Left lung (tissue), 10 donors: ENCODE measurements around the gene HLA-DRB5. TPM values are rescaled to one million over a fixed set of nuclear protein-coding genes. Genes with fewer than 3 reads are reported as not detected.
"Not testable (repeated sequence)": the region's sequence is repeated elsewhere in the genome, so short reads cannot be mapped to it uniquely, and the experiment has no call there.

Experiments used
- ATAC-seq: fragments of 200-7000 bp; cut with Tn5 transposase; one replicate; pipeline ENCODE4 v1.9.1; 2020; ENCODE audit warnings: moderate library complexity
- DNase-seq, 4 donors: peaks; one replicate each; pipeline ENCODE4 v3.0.0-alpha.2; 2013 to 2020
- H3K27ac ChIP-seq, 2 donors: fragments of 200-600 bp; sonication (generic) in 1 of 2; one replicate each; pipeline versions ENCODE4 v1.5.0 to v1.8.0; 2020 to 2021
- H3K27me3 ChIP-seq, 2 donors: fragments of 200-600 bp; sonication (generic) in 1 of 2; one replicate each; pipeline versions ENCODE4 v1.5.0 to v1.8.0; 2020 to 2021
- H3K36me3 ChIP-seq, 2 donors: fragments of 200-600 bp; sonication (generic) in 1 of 2; one replicate each; pipeline versions ENCODE4 v1.5.0 to v1.8.0; 2020 to 2021
- H3K4me1 ChIP-seq, 2 donors: fragments of 200-600 bp; one replicate each; pipeline ENCODE4 v1.8.0; 2021
- H3K4me3 ChIP-seq, 2 donors: fragments of 200-600 bp; sonication (generic) in 1 of 2; one replicate each; pipeline versions ENCODE4 v1.5.0 to v1.8.0; 2020 to 2021; ENCODE audit warnings: mild to moderate bottlenecking in 1 of 2
- H3K9me3 ChIP-seq, 2 donors: fragments of 200-600 bp; sonication (generic) in 1 of 2; one replicate each; pipeline versions ENCODE4 v1.5.0 to v1.8.0; 2020 to 2021
- intact Hi-C, 2 donors: fragments of 100-400 bp; cut with DNase I; formaldehyde crosslinking; loops; one replicate each; pipeline versions ENCODE4 v1.11.2 to v1.14.2; 2022
- polyA plus RNA-seq, 6 donors: library from polyadenylated mRNA; unstranded; fragments of 120-200 nt; gene quantifications; one replicate each; pipeline ENCODE4 v1.2.1, GENCODE V29; 2013; ENCODE audit not compliant: insufficient read length in 6 of 6
- total RNA-seq, 2 donors: library from RNA; stranded (reverse); fragmentation: NEBNext Ultra II Directional; extraction: Animal tissue kit (Norgen Biotek cat#: 25700); gene quantifications; one replicate each; pipeline ENCODE4 v1.2.1, GENCODE V29; 2021
- TF ChIP-seq, protein P1 (sequence below), 2 donors: fragments of 200-600 bp; sonication (generic) in 1 of 2; IDR thresholded peaks; one replicate each; pipeline versions ENCODE4 v1.5.0 to v1.8.0; 2021; ENCODE audit warnings: antibody characterized with exemption in 2 of 2
- donor health status: DM: no; HTN: yes; CAD: no.
- donor health status: DM: no; HTN: no; CAD: no.

Gene HLA-DRB5
- total and polyA plus RNA-seq, 8 donors = 2.7 to 407 (median 7.3) TPM

DNA sequence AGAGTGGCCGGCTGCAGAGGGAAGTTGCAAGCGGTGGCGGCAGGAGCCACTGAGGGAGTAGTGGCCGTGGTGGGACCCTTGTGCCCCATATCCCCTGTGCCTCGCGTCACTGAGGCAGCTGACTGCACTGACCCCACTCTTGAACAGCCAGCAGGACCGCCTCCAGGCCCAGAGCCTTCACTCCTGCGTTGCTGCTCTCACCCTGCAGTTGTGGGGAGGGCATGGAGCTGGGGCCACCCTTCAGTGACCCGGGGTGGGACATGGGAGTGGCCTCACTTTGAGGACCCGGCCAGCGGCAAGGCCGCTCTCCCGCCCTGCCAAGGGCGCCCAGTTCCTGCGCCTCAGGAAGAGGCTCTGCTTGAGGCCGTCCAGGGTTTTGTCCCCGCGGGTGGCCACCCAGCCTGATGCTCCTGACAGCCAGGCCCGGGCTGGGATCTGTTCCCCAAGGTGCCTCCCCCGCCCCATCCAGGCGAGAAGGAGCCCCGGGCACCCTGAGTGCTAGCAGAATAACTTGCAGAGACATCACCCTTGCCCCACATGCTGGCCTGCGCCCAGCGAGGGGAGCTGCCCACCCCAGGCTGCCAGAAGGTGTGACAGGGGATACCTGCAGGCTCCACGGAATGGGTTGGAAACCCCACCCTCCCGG lies 46.0 kb downstream of the HLA-DRB5 start:
- intact Hi-C loops = loop anchor here in 1 of 2 donors (10.0 kb wide), 1 partner anchor 51 kb away; the partner anchor contains the start of gene HLA-DRB5
- no peak overlapping the region for H3K4me3 ChIP-seq
- H3K36me3 ChIP-seq = no peaks in the 10 kb centered on the region
- H3K9me3 ChIP-seq = no peaks in the 10 kb centered on the region
- no peaks in the 10 kb centered on the region for H3K4me1 ChIP-seq
- no peak overlapping the region for H3K27ac ChIP-seq
- ATAC-seq (no peak), DNase-seq (peak in 1 of 4 donors; percentile 78)
- TF ChIP-seq, protein P1, sequence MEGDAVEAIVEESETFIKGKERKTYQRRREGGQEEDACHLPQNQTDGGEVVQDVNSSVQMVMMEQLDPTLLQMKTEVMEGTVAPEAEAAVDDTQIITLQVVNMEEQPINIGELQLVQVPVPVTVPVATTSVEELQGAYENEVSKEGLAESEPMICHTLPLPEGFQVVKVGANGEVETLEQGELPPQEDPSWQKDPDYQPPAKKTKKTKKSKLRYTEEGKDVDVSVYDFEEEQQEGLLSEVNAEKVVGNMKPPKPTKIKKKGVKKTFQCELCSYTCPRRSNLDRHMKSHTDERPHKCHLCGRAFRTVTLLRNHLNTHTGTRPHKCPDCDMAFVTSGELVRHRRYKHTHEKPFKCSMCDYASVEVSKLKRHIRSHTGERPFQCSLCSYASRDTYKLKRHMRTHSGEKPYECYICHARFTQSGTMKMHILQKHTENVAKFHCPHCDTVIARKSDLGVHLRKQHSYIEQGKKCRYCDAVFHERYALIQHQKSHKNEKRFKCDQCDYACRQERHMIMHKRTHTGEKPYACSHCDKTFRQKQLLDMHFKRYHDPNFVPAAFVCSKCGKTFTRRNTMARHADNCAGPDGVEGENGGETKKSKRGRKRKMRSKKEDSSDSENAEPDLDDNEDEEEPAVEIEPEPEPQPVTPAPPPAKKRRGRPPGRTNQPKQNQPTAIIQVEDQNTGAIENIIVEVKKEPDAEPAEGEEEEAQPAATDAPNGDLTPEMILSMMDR (IDR thresholded peaks at IDR 0.05) = no peak
- H3K27me3 ChIP-seq = no peaks in the 10 kb centered on the region

DNA sequence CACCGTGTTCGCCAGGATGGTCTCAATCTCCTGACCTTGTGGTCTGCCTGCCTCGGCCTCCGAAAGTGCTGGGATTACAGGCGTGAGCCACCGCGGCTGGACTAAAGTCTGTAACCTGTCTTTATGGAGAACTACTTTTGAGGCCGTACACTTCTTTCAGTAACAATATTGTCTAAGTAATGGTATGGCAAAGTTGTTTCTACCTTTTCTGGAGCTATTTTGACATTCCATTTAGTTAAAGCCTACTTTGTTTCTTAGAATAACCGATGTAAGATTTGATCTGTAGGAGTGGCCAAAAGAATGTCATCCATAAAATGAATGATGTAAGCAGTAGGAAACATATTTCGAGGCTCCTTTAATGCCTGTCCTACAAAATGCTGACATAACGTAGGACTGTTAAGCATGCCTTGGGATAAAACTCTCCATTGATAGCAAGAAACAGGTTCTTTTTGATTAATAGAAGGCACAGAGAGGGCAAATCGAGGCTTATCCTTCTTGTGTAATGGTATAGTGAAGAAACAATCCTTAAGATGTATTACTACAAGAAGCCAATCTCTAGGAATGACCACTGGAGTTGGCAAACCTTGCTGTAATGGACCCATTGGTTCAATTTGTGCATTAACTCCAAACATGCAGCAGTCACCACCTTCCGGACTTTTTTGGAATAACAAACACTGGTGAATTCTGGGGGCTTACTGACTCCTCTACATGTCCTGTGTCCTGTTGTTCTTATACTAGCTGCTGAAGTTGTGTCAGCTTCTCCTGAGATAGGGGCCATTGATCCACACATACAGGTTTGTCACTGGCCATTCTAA lies 54.5 kb downstream of the HLA-DRB5 start:
- intact Hi-C loops = no loop called here
- no peaks in the 10 kb centered on the region for H3K9me3 ChIP-seq
- TF ChIP-seq, protein P1 (IDR thresholded peaks at IDR 0.05) = no peak
- no peaks in the 10 kb centered on the region for H3K36me3 ChIP-seq
- H3K4me1 ChIP-seq = peaks cover 0 to 9% of the 10 kb centered on the region in 2 donors
- no peaks in the 10 kb centered on the region for H3K27me3 ChIP-seq
- no peak overlapping the region for H3K27ac ChIP-seq
- no peak overlapping the region for H3K4me3 ChIP-seq
- no peak for ATAC-seq
- no peak for DNase-seq

DNA sequence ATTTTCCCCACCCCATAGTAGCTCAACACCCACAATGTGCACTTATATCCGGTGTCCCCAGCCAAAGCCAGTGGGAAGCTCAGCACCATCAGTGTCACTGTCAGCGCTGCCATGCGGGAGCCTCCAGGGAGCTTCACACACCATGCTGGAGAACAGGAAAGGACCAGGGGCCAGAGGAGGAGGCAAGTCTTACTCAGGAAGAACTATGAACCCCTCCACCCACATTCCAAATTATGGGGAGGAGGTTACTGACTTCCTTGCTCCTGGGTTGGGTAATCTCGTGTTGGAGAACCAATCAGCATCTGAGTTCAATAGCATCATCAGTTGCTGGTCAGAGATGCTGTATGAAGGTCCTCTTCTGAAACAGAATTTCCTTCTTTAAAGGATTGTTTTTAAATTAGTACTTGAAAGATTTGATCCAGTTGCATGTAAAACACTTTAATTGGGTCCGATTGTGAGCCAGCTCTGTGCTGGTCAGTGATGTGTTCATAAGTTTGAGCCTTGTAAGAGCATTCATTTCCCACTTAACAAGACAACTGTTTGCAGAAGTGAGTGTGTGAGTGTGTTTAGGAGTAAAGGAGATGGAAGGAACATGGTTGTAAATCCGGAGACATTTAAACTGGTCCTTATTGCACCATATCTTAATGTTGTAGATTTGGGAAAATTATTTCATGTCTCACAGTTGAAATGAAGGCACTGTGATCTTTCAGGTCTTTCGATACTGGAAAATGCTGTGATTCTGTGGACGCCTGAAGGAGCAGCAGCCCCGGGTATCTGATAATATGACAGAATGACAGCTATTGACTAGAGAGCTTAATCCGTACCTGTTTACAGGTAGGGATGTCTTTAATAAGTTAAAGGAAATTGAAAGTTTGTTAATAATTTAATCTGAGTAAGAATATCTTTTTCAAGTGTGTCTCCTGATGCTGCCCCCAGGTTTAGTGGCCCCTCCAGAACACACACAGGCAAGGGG lies 56.4 kb downstream of the HLA-DRB5 start:
- H3K27ac ChIP-seq = peak overlapping the region; percentile 44 to 83
- H3K27me3 ChIP-seq, intact Hi-C loops, H3K4me3 ChIP-seq, H3K36me3 ChIP-seq, H3K9me3 ChIP-seq, H3K4me1 ChIP-seq: not testable (repeated sequence)
- DNase-seq (peak in 2 of 4 donors; percentile 40 to 54), ATAC-seq (peak; percentile 99)

DNA sequence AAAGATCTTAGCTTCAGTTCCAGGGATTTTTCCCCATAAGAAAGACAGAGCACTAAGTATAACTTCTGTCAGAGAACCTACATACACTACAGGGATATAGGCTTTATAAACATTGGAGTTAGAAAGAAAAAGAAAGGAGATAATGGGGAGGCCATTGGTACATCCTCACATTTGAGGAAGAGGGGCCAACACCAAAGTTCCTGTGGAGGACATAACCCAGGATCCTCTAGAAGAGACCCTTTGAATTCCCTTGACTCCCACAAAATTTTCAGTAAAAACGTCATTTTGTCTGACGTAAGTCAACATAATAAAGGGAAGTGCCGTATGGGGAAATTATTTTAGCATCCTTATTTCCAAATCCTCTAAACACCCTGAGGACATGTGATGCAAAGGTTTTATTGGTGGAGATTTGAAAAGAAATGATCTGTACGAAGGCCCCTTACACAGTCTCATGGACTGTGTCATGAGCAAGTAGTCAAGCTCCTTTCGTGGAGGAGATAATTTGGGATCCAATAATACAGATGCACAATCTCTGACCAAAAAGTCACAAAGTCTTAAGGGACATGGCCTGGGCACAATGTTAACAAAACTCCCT lies 57.2 kb downstream of the HLA-DRB5 start:
- intact Hi-C loops = no loop called here
- Histone ChIP-seq H3K4me1 (peaks cover 0 to 9% of the 10 kb centered on the region in 2 donors), H3K9me3 (no peaks in the 10 kb centered on the region), H3K36me3 (no peaks in the 10 kb centered on the region), H3K27me3 (no peaks in the 10 kb centered on the region), H3K27ac (peak overlapping the region; percentile 19 to 83), H3K4me3 (no peak overlapping the region)
- DNase-seq = no peak
- peak; percentile 31 for ATAC-seq
- TF ChIP-seq, protein P1 (IDR thresholded peaks at IDR 0.05) = no peak

DNA sequence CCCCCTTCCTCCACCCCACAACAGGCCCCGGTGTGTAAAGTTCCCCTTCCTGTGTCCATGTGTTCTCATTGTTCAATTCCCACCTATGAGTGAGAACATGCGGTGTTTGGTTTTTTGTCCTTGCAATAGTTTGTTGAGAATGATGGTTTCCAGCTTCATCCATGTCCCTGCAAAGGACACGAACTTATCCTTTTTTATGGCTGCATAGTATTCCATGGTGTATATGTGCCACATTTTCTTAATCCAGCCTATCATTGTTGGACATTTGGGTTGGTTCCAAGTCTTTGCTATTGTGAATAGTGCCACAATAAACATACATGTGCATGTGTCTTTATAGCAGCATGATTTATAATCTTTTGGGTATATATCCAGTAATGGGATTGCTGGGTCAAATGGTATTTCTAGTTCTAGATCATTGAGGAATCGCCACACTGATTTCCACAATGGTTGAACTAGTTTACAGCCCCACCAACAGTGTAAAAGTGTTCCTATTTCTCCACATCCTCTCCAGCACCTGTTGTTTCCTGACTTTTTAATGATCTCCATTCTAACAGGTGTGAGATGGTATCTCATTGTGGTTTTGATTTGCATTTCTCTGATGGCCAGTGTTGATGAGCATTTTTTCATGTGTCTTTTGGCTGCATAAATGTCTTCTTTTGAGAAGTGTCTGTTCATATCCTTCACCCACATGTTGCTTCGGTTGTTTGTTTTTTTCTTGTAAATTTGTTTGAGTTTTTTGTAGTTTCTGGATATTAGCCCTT lies 62.2 kb downstream of the HLA-DRB5 start:
- DNase-seq, H3K27ac ChIP-seq, H3K4me1 ChIP-seq, intact Hi-C loops, ATAC-seq, H3K9me3 ChIP-seq, H3K36me3 ChIP-seq, H3K4me3 ChIP-seq, H3K27me3 ChIP-seq: not testable (repeated sequence)

Other genes starting within 250 kb of the HLA-DRB5 start
- not detected for gene TSBP1, start 158.4 kb downstream of the HLA-DRB5 start, total RNA-seq
- under 1 TPM in 5 of 6 donors, not detected in 1; 0.08 to 0.52 (median 0.40) TPM for gene TSBP1, start 158.4 kb downstream of the HLA-DRB5 start, polyA plus RNA-seq
- gene BTNL2, start 123.1 kb downstream of the HLA-DRB5 start, total RNA-seq = not detected
- gene BTNL2, start 123.1 kb downstream of the HLA-DRB5 start, polyA plus RNA-seq = 1 to 10 TPM in 4 of 6 donors, under 1 TPM in 2; 0.86 to 3.0 (median 1.3) TPM
- gene HLA-DRA, start 90.4 kb downstream of the HLA-DRB5 start, total RNA-seq = 1,000 to 10,000 TPM in 1 of 2 donors, 100 to 1,000 TPM in 1; 951 to 1,058 TPM
- 10 to 100 TPM; 42.2 to 75.4 (median 59.1) TPM for gene HLA-DRA, start 90.4 kb downstream of the HLA-DRB5 start, polyA plus RNA-seq
- gene HLA-DRB1, start 59.6 kb upstream of the HLA-DRB5 start, total RNA-seq = 100 to 1,000 TPM; 418 to 665 TPM
- 10 to 100 TPM; 11.2 to 36.2 (median 19.4) TPM for gene HLA-DRB1, start 59.6 kb upstream of the HLA-DRB5 start, polyA plus RNA-seq
- gene HLA-DQA1, start 107.1 kb upstream of the HLA-DRB5 start, total RNA-seq = 100 to 1,000 TPM; 137 to 200 TPM
- 1 to 10 TPM; 3.8 to 8.3 (median 4.4) TPM for gene HLA-DQA1, start 107.1 kb upstream of the HLA-DRB5 start, polyA plus RNA-seq
- gene HLA-DQB1, start 136.4 kb upstream of the HLA-DRB5 start, total RNA-seq = 100 to 1,000 TPM in 1 of 2 donors, 10 to 100 TPM in 1; 56.8 to 172 TPM
- 1 to 10 TPM; 2.8 to 9.5 (median 5.1) TPM for gene HLA-DQB1, start 136.4 kb upstream of the HLA-DRB5 start, polyA plus RNA-seq
- gene HLA-DQA2, start 211.1 kb upstream of the HLA-DRB5 start, total RNA-seq = 1 to 10 TPM in 1 of 2 donors, under 1 TPM in 1; 0.37 to 7.0 TPM
- 1 to 10 TPM in 4 of 6 donors, under 1 TPM in 2; 0.57 to 2.2 (median 1.4) TPM for gene HLA-DQA2, start 211.1 kb upstream of the HLA-DRB5 start, polyA plus RNA-seq
- gene HLA-DQB2, start 233.2 kb upstream of the HLA-DRB5 start, total RNA-seq = 10 to 100 TPM in 1 of 2 donors, 1 to 10 TPM in 1; 1.5 to 31.3 TPM
- 1 to 10 TPM in 3 of 6 donors, under 1 TPM in 2, not detected in 1; 0.47 to 2.0 (median 1.2) TPM for gene HLA-DQB2, start 233.2 kb upstream of the HLA-DRB5 start, polyA plus RNA-seq